ENCODE results near the gene S100A11.

GRCh38 chr1:152053375-152053774, 16.6 kb upstream of the S100A11 start:
- no peak for TF ChIP-seq CTCF (conservative IDR thresholded peaks at IDR 0.05)
- no peak for TF ChIP-seq ZFX (IDR thresholded peaks at IDR 0.05)

All from C4-2B (cell line).